Measurements from ENCODE around the gene PIP4K2A. TPM values are rescaled to one million over a fixed set of nuclear protein-coding genes. Genes with fewer than 3 reads are reported as not detected.

PIP4K2A gene
- total and polyA plus RNA-seq, 2 donors (not counting 3 experiments of a cell fraction or from before 2014, with no cell fraction given), result 11.8 to 32.6 TPM

GRCh38 chr10:22708772-22709171 is 5.6 kb downstream of the PIP4K2A start:
- dilution Hi-C loops (cut with MboI; ENCODE audit: extremely low pct_ligation_motif_present, low sequenced_read_pairs) (no loop called here), intact Hi-C loops (cut with micrococcal nuclease) (no loop called here)
- BruUV-seq (replicated peaks), result no TSS peak
- H4K20me1 ChIP-seq (replicated peaks; ENCODE audit: control insufficient read depth, extremely low read depth, insufficient read depth, low read length), result peaks cover 8% of the 10 kb centered on the region
- no peak for TF ChIP-seq EZH2 (IDR thresholded peaks at IDR 0.05; ENCODE audit: borderline replicate concordance, low read depth, low read length, severe bottlenecking)
- TF ChIP-seq JUN (IDR thresholded peaks at IDR 0.05; ENCODE audit: borderline replicate concordance, insufficient read depth, insufficient read length, low read depth), result no peak
- no peak for TF ChIP-seq GATA2 (IDR thresholded peaks at IDR 0.05; ENCODE audit: insufficient read depth, insufficient read length, low read depth, low read length)
- no peak for TF ChIP-seq MAX (IDR thresholded peaks at IDR 0.05; ENCODE audit: insufficient read depth, insufficient read length)
- no peak for TF ChIP-seq MYC (IDR thresholded peaks at IDR 0.05; ENCODE audit: low read depth, low read length)
- no peak for TF ChIP-seq CTCF (IDR thresholded peaks at IDR 0.05; ENCODE audit: extremely low read depth in 1 of 2, insufficient read depth in 1 of 2, low read depth in 1 of 2, low read length in 2 of 2)
- TF ChIP-seq POLR2AphosphoS5 (IDR thresholded peaks at IDR 0.05; ENCODE audit: insufficient read depth, low read depth, low read length), result no peak
- TF ChIP-seq POLR2A (IDR thresholded peaks at IDR 0.05; ENCODE audit: low read depth, low read length), result no peak
- TF ChIP-seq FOS (IDR thresholded peaks at IDR 0.05; ENCODE audit: borderline replicate concordance, insufficient read depth, low read length), result no peak
- no peaks in the 10 kb centered on the region for H3K9me3 ChIP-seq (replicated peaks; ENCODE audit: control insufficient read depth, insufficient read depth, low read length)
- POLR2A ChIA-PET, result no interaction called here
- no peak overlapping the region for H2AFZ ChIP-seq (ENCODE audit: low read depth, low read length)
- H3K9me1 ChIP-seq (replicated peaks; ENCODE audit: control insufficient read depth, extremely low read depth, insufficient read depth, low read length), result no peaks in the 10 kb centered on the region
- CTCF ChIA-PET, result no interaction called here
- DNase-seq (ENCODE audit: low read depth, low spot score) (no peak), FAIRE-seq (no peak)
- H3K79me2 ChIP-seq (ENCODE audit: control insufficient read depth, insufficient read depth, low read length), result peaks cover 79% of the 10 kb centered on the region
- no peaks in the 10 kb centered on the region for H3K27me3 ChIP-seq (ENCODE audit: control insufficient read depth in 2 of 2, insufficient read depth in 2 of 2, low read length in 2 of 2)
- H3K4me1 ChIP-seq (ENCODE audit: control insufficient read depth, extremely low read depth, insufficient read depth, low read length), result peaks cover 12% of the 10 kb centered on the region
- H3K9ac ChIP-seq (replicated peaks; ENCODE audit: extremely low read depth, insufficient read depth, low read length), result no peak overlapping the region
- no peak overlapping the region for H3K27ac ChIP-seq (ENCODE audit: insufficient read depth, low read depth, low read length)
- H3K4me3 ChIP-seq (replicated peaks in 1 of 3; ENCODE audit: insufficient read depth in 1 of 3, low read depth in 1 of 3, low read length in 3 of 3), result no peak overlapping the region
- H3K4me2 ChIP-seq (ENCODE audit: insufficient read depth, low read length), result no peak overlapping the region
- no peaks in the 10 kb centered on the region for H3K36me3 ChIP-seq (ENCODE audit: control insufficient read depth in 2 of 2, extremely low read depth in 1 of 2, insufficient read depth in 2 of 2, low read length in 2 of 2)
